Measurements from ENCODE around the gene TMEM229B.

TMEM229B gene

GRCh38 chr14:67474366-67474765 lies 14.2 kb downstream of the TMEM229B start:
- H3K9me3 ChIP-seq (ENCODE audit: insufficient read depth, low read length) = no peaks in the 10 kb centered on the region
- no peak overlapping the region for H3K4me2 ChIP-seq (ENCODE audit: low read length)
- H3K27ac ChIP-seq (ENCODE audit: low read length) = no peak overlapping the region
- no peaks in the 10 kb centered on the region for H3K79me2 ChIP-seq (ENCODE audit: low read length)
- peaks cover 10% of the 10 kb centered on the region for H3K27me3 ChIP-seq (ENCODE audit: low read depth, low read length)
- TF ChIP-seq EZH2phosphoT487 (IDR thresholded peaks at IDR 0.05; ENCODE audit: low read depth) (no peak), CTCF (IDR thresholded peaks at IDR 0.05; ENCODE audit: low read depth, low read length) (no peak)
- H3K9ac ChIP-seq (ENCODE audit: low read length) = no peak overlapping the region
- H3K4me1 ChIP-seq (ENCODE audit: low read length) = no peaks in the 10 kb centered on the region
- no peaks in the 10 kb centered on the region for H4K20me1 ChIP-seq (ENCODE audit: insufficient read depth, low read length)
- no peaks in the 10 kb centered on the region for H3K36me3 ChIP-seq (replicated peaks; ENCODE audit: low read depth, low read length)
- no peak overlapping the region for H3K4me3 ChIP-seq (ENCODE audit: low read length)
- H2AFZ ChIP-seq (ENCODE audit: low read depth, low read length) = no peak overlapping the region

- no peak for TF ChIP-seq EZH2phosphoT487 (IDR thresholded peaks at IDR 0.05; ENCODE audit: low read depth)
- TF ChIP-seq CTCF (IDR thresholded peaks at IDR 0.05; ENCODE audit: low read depth, low read length) = no peak
- no peak overlapping the region for H3K4me2 ChIP-seq (ENCODE audit: low read length)
- no peak overlapping the region for H3K4me3 ChIP-seq (ENCODE audit: low read length)
- peaks cover 6% of the 10 kb centered on the region; the same call in 1 of the 2 replicates for H3K27me3 ChIP-seq (ENCODE audit: low read depth, low read length)
- no peaks in the 10 kb centered on the region for H3K79me2 ChIP-seq (ENCODE audit: low read length)
- no peak overlapping the region for H3K9ac ChIP-seq (ENCODE audit: low read length)
- no peaks in the 10 kb centered on the region for H3K36me3 ChIP-seq (replicated peaks; ENCODE audit: low read depth, low read length)
- no peaks in the 10 kb centered on the region for H4K20me1 ChIP-seq (ENCODE audit: insufficient read depth, low read length)
- no peak overlapping the region for H3K27ac ChIP-seq (ENCODE audit: low read length)
- no peaks in the 10 kb centered on the region for H3K9me3 ChIP-seq (ENCODE audit: insufficient read depth, low read length)
- no peak overlapping the region for H2AFZ ChIP-seq (ENCODE audit: low read depth, low read length)
- no peaks in the 10 kb centered on the region for H3K4me1 ChIP-seq (ENCODE audit: low read length)
Measured at GRCh38 chr14:67473290-67474082, 15.0 kb downstream of the TMEM229B start.

GRCh38 chr14:67472726-67473125 lies 15.8 kb downstream of the TMEM229B start:
- no peaks in the 10 kb centered on the region for H4K20me1 ChIP-seq (ENCODE audit: insufficient read depth, low read length)
- H2AFZ ChIP-seq (ENCODE audit: low read depth, low read length) = no peak overlapping the region
- no peaks in the 10 kb centered on the region for H3K79me2 ChIP-seq (ENCODE audit: low read length)
- H3K4me1 ChIP-seq (ENCODE audit: low read length) = no peaks in the 10 kb centered on the region
- no peak overlapping the region for H3K4me3 ChIP-seq (ENCODE audit: low read length)
- no peak overlapping the region for H3K4me2 ChIP-seq (ENCODE audit: low read length)
- H3K36me3 ChIP-seq (replicated peaks; ENCODE audit: low read depth, low read length) = no peaks in the 10 kb centered on the region
- H3K27ac ChIP-seq (ENCODE audit: low read length) = no peak overlapping the region
- H3K9ac ChIP-seq (ENCODE audit: low read length) = no peak overlapping the region
- no peaks in the 10 kb centered on the region for H3K9me3 ChIP-seq (ENCODE audit: insufficient read depth, low read length)
- TF ChIP-seq CTCF (IDR thresholded peaks at IDR 0.05; ENCODE audit: low read depth, low read length) (no peak), EZH2phosphoT487 (IDR thresholded peaks at IDR 0.05; ENCODE audit: low read depth) (no peak)
- peaks cover 3% of the 10 kb centered on the region; the same call in 1 of the 2 replicates for H3K27me3 ChIP-seq (ENCODE audit: low read depth, low read length)

- no peaks in the 10 kb centered on the region for H3K79me2 ChIP-seq (ENCODE audit: low read length)
- no peaks in the 10 kb centered on the region for H3K4me1 ChIP-seq (ENCODE audit: low read length)
- no peak overlapping the region for H3K4me3 ChIP-seq (ENCODE audit: low read length)
- H3K36me3 ChIP-seq (replicated peaks; ENCODE audit: low read depth, low read length) = no peaks in the 10 kb centered on the region
- TF ChIP-seq CTCF (IDR thresholded peaks at IDR 0.05; ENCODE audit: low read depth, low read length) (no peak), EZH2phosphoT487 (IDR thresholded peaks at IDR 0.05; ENCODE audit: low read depth) (no peak)
- no peak overlapping the region for H3K9ac ChIP-seq (ENCODE audit: low read length)
- H3K27me3 ChIP-seq (ENCODE audit: low read depth, low read length) = peaks cover 5% of the 10 kb centered on the region; the same call in 1 of the 2 replicates
- no peaks in the 10 kb centered on the region for H4K20me1 ChIP-seq (ENCODE audit: insufficient read depth, low read length)
- H3K4me2 ChIP-seq (ENCODE audit: low read length) = no peak overlapping the region
- H2AFZ ChIP-seq (ENCODE audit: low read depth, low read length) = no peak overlapping the region
- H3K9me3 ChIP-seq (ENCODE audit: insufficient read depth, low read length) = no peaks in the 10 kb centered on the region
- H3K27ac ChIP-seq (ENCODE audit: low read length) = no peak overlapping the region
Measured at GRCh38 chr14:67469954-67470353, 18.6 kb downstream of the TMEM229B start.

Data from OCI-LY3 (cell line).